ENCODE data around the gene LSMEM2.

LSMEM2 gene

GRCh38 chr3:50286322-50287227 is 7.7 kb downstream of the LSMEM2 start:
- no peak for DNase-seq

GRCh38 chr3:50287262-50287661 is 8.4 kb downstream of the LSMEM2 start:
- no peak for DNase-seq

GRCh38 chr3:50288387-50289007 is 9.6 kb downstream of the LSMEM2 start:
- DNase-seq, result no peak

GRCh38 chr3:50289130-50289529 is 10.2 kb downstream of the LSMEM2 start:
- DNase-seq, result no peak

- DNase-seq, result no peak
These were observed 11.3 kb downstream of the LSMEM2 start for GRCh38 chr3:50290161-50290641.

- DNase-seq, result peak; percentile 94
These were observed 13.5 kb downstream of the LSMEM2 start, which contains the start of gene IFRD2 for GRCh38 chr3:50292159-50293078. Gene IFRD2, minus strand, starts transcription at chr3:50292429. Its CDS starts 155 bp downstream, at chr3:50292274.

GRCh38 chr3:50293079-50293801 is 14.4 kb downstream of the LSMEM2 start:
- DNase-seq, result no peak

- no peak for DNase-seq
These were observed 15.2 kb downstream of the LSMEM2 start for GRCh38 chr3:50294089-50294488.

- no peak for DNase-seq
These were observed 15.9 kb downstream of the LSMEM2 start for GRCh38 chr3:50294492-50295403.

- no peak for DNase-seq
These were observed 16.9 kb downstream of the LSMEM2 start for GRCh38 chr3:50295553-50296431.

- no peak for DNase-seq
These were observed 18.0 kb downstream of the LSMEM2 start for GRCh38 chr3:50296721-50297383.

GRCh38 chr3:50297384-50297775 is 18.5 kb downstream of the LSMEM2 start:
- no peak for DNase-seq

GRCh38 chr3:50297896-50298725 is 19.2 kb downstream of the LSMEM2 start:
- DNase-seq, result no peak

GRCh38 chr3:50298836-50299637 is 20.1 kb downstream of the LSMEM2 start, which contains the start of the genes HYAL3 and NAA80:
Gene HYAL3, minus strand, starts transcription at chr3:50299405. Its CDS starts 3,803 bp downstream, at chr3:50295602.
Gene NAA80, minus strand, starts transcription at chr3:50299405. Its CDS starts 1,942 bp downstream, at chr3:50297463.
- DNase-seq, result peak; percentile 98

- no peak for DNase-seq
These were observed 20.7 kb downstream of the LSMEM2 start for GRCh38 chr3:50299638-50299928.

- no peak for DNase-seq
These were observed 21.2 kb downstream of the LSMEM2 start for GRCh38 chr3:50299929-50300680.

Data from stimulated activated CD4-positive, alpha-beta T cell treated with anti-CD3 and anti-CD28 coated beads, Interleukin-4, amount 100 ng/mL, for 1 hour (primary cell).